A673 (cell line): Measurements from ENCODE around the gene ENHO. TPM values are rescaled to one million over a fixed set of nuclear protein-coding genes. Genes with fewer than 3 reads are reported as not detected.
A peak's percentile ranks its signal among the peaks of the same experiment; 100 is the strongest.

Experiments
- BruUV-seq: library from RNA; stranded (reverse); fragments of 400-500 nt; replicated peaks from 2 replicates; lab custom pipeline; 2021; lab: Mats Ljungman, UMichigan
- CTCF ChIA-PET: fragments of 300-600 bp; sonication (Branson Sonifier 250); formaldehyde crosslinking; loops from one replicate; lab custom pipeline; 2022; ENCODE audit warnings: antibody characterized with exemption; lab: Charles Lee
- POLR2A ChIA-PET: fragments of 300-600 bp; sonication (Branson Sonifier 250); formaldehyde crosslinking; loops from one replicate; lab custom pipeline; 2022; ENCODE audit warnings: antibody characterized with exemption; ENCODE audit not compliant: low non-redundant PET; lab: Charles Lee
- DNase-seq: peaks from one replicate; pipeline ENCODE4 v3.0.0-alpha.2; 2015; ENCODE audit warnings: low spot score
- H3K27ac ChIP-seq: fragments of 200-600 bp; sonication (generic); 2 replicates; pipeline ENCODE4 v1.5.1; 2016; ENCODE audit warnings: mixed run types, low read depth, mild to moderate bottlenecking, mixed read lengths, antibody characterized with exemption, low read length; ENCODE audit not compliant: poor library complexity, severe bottlenecking
- H3K27me3 ChIP-seq: fragments of 200-600 bp; sonication (generic); replicated peaks from 2 replicates; pipeline ENCODE4 v1.6.1; 2017; ENCODE audit warnings: mixed run types, low read depth, mild to moderate bottlenecking, mixed read lengths, antibody characterized with exemption, low read length; ENCODE audit not compliant: insufficient read depth, poor library complexity
- H3K36me3 ChIP-seq: fragments of 200-600 bp; sonication (generic); 2 replicates; pipeline ENCODE4 v1.6.1; 2016; ENCODE audit warnings: mixed run types, mild to moderate bottlenecking, mixed read lengths, antibody characterized with exemption, low read length; ENCODE audit not compliant: insufficient read depth, poor library complexity, severe bottlenecking
- H3K4me1 ChIP-seq: fragments of 200-600 bp; sonication (generic); 2 replicates; pipeline ENCODE4 v1.6.1; 2017; ENCODE audit warnings: mixed run types, mild to moderate bottlenecking, mixed read lengths, antibody characterized with exemption, low read length; ENCODE audit not compliant: insufficient read depth, poor library complexity, severe bottlenecking
- H3K4me3 ChIP-seq: fragments of 200-600 bp; sonication (generic); 2 replicates; pipeline ENCODE4 v1.5.1; 2016; ENCODE audit warnings: low read depth, mixed run types, mild to moderate bottlenecking, mixed read lengths, low read length; ENCODE audit not compliant: poor library complexity, severe bottlenecking
- H3K9me3 ChIP-seq: fragments of 200-600 bp; sonication (generic); 2 replicates; pipeline ENCODE4 v1.6.1; 2016; ENCODE audit warnings: mixed run types, low read depth, mild to moderate bottlenecking, mixed read lengths, antibody characterized with exemption, low read length; ENCODE audit not compliant: poor library complexity, severe bottlenecking
- EZH2 ChIP-seq: fragments of 200-600 bp; sonication (generic); IDR thresholded peaks from 2 replicates; pipeline ENCODE4 v1.6.1; 2017; ENCODE audit warnings: borderline replicate concordance, low read depth, mild to moderate bottlenecking, mixed read lengths, antibody characterized with exemption, low read length; ENCODE audit not compliant: poor library complexity, severe bottlenecking
- intact Hi-C: fragments of 100-400 bp; cut with micrococcal nuclease; formaldehyde crosslinking; loops from one replicate; pipeline ENCODE4 v1.10.0; 2022; ENCODE audit not compliant: unreplicated experiment
- total RNA-seq: library from RNA; stranded (reverse); gene quantifications from 2 replicates; pipeline ENCODE4 v1.2.3, GENCODE V29; 2021
- TF ChIP-seq, protein P1 (sequence below): fragments of 300-800, 200-600 bp; sonication (generic); conservative IDR thresholded peaks from 2 replicates; pipeline ENCODE4 v1.5.1; 2017; ENCODE audit warnings: low read depth, mild to moderate bottlenecking, antibody characterized with exemption, low read length, moderate library complexity, mixed read lengths

The ENHO gene
- total RNA-seq, 1 experiment from 2014 or later, result 1.2 TPM

DNA sequence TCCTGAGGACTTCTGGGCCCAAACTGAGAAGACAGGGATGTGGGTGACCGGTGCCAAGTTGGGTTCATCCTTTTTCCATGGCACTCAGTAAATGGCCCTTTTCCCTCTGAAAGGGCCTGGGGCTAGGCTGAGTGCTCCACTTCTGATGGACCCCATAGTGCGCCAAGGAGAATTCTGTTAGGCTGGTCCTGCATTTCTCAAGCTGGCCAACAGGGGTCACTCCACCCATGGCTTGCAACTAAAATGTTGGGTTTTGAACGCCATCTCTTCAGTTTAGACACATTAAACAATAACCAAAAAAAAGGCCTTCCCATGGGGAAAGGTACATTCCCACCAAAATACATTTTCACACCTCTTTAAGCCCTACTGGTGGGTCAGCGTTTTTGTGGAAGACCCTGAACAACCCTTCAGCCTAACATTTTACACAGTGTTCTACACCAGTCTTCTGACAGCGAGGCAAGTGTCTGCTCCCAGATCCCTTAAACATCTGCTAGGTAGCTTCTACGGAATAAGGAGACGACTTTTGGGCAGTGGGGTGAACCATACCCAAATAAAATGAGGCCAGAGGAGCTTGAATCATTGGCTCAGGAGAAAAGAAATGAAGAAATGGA lies 39.5 kb upstream of the ENHO start:
- CTCF ChIA-PET, result interaction anchor here (1.9 kb wide), 1 partner anchor 29 kb away, joined by 6 read pairs; no protein-coding TSS in a partner anchor
- TF ChIP-seq EZH2, result no peak
- TF ChIP-seq, protein P1, sequence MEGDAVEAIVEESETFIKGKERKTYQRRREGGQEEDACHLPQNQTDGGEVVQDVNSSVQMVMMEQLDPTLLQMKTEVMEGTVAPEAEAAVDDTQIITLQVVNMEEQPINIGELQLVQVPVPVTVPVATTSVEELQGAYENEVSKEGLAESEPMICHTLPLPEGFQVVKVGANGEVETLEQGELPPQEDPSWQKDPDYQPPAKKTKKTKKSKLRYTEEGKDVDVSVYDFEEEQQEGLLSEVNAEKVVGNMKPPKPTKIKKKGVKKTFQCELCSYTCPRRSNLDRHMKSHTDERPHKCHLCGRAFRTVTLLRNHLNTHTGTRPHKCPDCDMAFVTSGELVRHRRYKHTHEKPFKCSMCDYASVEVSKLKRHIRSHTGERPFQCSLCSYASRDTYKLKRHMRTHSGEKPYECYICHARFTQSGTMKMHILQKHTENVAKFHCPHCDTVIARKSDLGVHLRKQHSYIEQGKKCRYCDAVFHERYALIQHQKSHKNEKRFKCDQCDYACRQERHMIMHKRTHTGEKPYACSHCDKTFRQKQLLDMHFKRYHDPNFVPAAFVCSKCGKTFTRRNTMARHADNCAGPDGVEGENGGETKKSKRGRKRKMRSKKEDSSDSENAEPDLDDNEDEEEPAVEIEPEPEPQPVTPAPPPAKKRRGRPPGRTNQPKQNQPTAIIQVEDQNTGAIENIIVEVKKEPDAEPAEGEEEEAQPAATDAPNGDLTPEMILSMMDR, result peak; percentile 66
- intact Hi-C loops, result no loop called here
- Histone ChIP-seq H3K36me3 (no peaks in the 10 kb centered on the region), H3K27ac (no peak overlapping the region), H3K4me3 (no peak overlapping the region), H3K4me1 (no peaks in the 10 kb centered on the region), H3K27me3 (no peaks in the 10 kb centered on the region), H3K9me3 (no peaks in the 10 kb centered on the region)
- no TSS peak for BruUV-seq
- DNase-seq, result no peak
- POLR2A ChIA-PET, result no interaction called here

DNA sequence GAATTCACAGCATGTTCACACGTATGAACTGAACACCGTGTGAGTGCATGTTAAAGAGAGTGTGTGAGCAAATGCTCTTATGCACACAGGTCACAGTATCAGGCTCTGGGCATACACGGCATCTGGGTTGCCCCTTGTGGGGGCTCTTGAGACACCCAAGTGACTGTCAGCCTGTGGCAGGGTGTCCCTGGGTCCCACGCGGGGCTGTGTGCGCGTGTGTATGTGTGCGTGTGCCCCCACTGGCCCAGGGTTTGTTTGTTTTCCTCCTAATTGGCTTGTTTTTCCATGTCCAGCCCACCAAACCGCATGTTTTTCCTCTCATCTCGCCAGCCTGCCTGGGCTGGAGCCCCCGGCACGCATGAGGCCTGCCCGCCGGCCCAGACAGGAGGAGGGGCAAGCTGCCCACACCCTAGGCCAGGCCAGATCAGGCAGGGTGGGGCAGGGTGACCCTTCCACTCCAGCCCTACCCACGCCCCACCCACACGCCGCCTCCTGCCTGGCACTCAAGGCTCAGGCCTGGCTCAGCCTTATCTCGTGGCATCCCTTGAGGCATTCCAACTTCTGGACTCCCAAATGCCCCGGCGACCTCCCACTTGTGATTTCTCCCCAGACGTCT lies 37.9 kb upstream of the ENHO start:
- intact Hi-C loops, result no loop called here
- H3K27me3 ChIP-seq, result no peaks in the 10 kb centered on the region
- no peaks in the 10 kb centered on the region for H3K36me3 ChIP-seq
- no peak for TF ChIP-seq EZH2
- TF ChIP-seq, protein P1, result no peak
- H3K27ac ChIP-seq, result no peak overlapping the region
- ChIA-PET POLR2A (no interaction called here), CTCF (no interaction called here)
- no peaks in the 10 kb centered on the region for H3K4me1 ChIP-seq
- H3K9me3 ChIP-seq, result no peaks in the 10 kb centered on the region
- no peak for DNase-seq
- BruUV-seq, result no TSS peak
- no peak overlapping the region for H3K4me3 ChIP-seq

DNA sequence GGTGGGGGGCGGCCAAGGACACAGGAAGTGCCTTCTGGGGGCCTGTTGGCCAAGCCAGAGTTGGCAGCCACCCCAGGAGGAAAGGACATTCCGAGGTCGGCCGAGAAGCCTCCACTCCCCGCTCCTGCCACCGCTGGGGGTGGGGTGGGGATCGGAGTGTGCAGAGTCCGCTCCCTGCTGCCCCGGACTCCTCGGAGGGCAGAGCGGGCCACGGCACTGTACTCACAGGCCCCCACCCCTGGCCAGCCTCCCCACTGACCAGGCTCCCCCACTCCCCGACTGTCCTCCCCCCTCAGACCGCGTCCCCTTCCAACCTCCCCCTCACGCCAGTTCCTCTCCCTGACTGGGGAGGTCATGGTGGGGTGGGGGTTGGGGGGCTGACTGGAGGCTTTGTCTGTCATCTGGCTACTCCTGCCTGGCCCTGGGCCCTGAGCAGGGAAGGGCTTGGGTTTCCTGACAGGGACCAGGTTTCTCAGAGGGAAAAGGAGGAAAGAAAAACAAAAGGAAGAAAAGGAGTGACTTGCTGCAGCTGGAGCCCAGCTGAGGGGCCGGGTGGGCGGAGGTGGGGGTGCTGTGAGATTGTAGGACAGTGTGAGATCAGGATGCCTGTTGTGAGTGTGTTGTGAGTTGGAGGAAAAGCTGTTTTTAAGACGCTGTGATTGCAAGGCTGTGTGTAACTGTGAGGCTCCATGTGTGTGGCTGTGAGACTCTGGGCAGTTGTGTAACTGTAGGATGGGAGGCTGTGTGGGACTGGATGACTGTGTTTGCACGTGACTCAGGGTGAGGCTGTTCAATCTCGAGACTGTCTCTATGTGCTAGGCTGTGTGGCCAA lies 37.0 kb upstream of the ENHO start:
- POLR2A ChIA-PET, result no interaction called here
- Histone ChIP-seq H3K4me1 (peaks cover 6% of the 10 kb centered on the region), H3K4me3 (no peak overlapping the region), H3K9me3 (no peaks in the 10 kb centered on the region), H3K36me3 (no peaks in the 10 kb centered on the region), H3K27ac (no peak overlapping the region), H3K27me3 (no peaks in the 10 kb centered on the region)
- intact Hi-C loops, result no loop called here
- CTCF ChIA-PET, result no interaction called here
- no TSS peak for BruUV-seq
- TF ChIP-seq, protein P1, result no peak
- TF ChIP-seq EZH2, result no peak
- no peak for DNase-seq
